ENCODE results near the gene HOXA9.

HOXA9 gene

DNA sequence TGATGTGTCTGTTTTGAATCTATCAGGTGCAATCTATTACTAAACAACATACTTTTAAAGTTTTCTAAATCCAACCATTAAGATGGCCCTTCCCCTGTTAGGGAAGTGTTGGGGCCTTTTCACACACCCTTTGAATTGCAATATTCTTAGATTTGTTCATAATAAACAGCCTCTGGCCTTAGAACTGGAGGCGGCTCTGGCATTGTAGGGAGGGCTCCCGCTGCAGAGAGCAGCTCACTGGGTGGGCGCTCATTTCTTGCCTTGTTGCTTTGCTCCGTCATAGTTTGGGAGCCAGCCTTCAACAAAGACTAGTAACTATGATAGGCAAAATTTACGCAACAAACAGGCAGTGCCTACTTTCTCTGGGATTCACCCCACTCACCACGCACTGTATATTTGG lies 13.0 kb upstream of the HOXA9 start (continued):
- TF ChIP-seq ZBTB20 (tag by site-specific recombination; IDR thresholded peaks at IDR 0.05) (no peak), PRDM1 (tag by site-specific recombination; IDR thresholded peaks at IDR 0.05) (no peak), ZNF530 (tag by site-specific recombination; IDR thresholded peaks at IDR 0.05; ENCODE audit: low read depth) (no peak), WT1 (tag by site-specific recombination; IDR thresholded peaks at IDR 0.05) (no peak), ZNF404 (tag by site-specific recombination; IDR thresholded peaks at IDR 0.05) (no peak), KLF7 (tag by site-specific recombination; IDR thresholded peaks at IDR 0.05; ENCODE audit: borderline replicate concordance) (no peak), ZNF350 (tag by site-specific recombination; IDR thresholded peaks at IDR 0.05) (no peak), ZNF394 (tag by site-specific recombination; IDR thresholded peaks at IDR 0.05; ENCODE audit: borderline replicate concordance) (no peak), KLF9 (tag by site-specific recombination; IDR thresholded peaks at IDR 0.05; ENCODE audit: low read depth) (no peak), ZNF324 (tag by site-specific recombination; IDR thresholded peaks at IDR 0.05) (no peak), TRIM28 (IDR thresholded peaks at IDR 0.05; ENCODE audit: borderline replicate concordance, low read length) (no peak)
- TF ChIP-seq, protein P1, sequence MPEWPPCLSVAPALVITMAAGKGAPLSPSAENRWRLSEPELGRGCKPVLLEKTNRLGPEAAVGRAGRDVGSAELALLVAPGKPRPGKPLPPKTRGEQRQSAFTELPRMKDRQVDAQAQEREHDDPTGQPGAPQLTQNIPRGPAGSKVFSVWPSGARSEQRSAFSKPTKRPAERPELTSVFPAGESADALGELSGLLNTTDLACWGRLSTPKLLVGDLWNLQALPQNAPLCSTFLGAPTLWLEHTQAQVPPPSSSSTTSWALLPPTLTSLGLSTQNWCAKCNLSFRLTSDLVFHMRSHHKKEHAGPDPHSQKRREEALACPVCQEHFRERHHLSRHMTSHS (tag by site-specific recombination; IDR thresholded peaks at IDR 0.05), result no peak
- TF ChIP-seq, protein P2, sequence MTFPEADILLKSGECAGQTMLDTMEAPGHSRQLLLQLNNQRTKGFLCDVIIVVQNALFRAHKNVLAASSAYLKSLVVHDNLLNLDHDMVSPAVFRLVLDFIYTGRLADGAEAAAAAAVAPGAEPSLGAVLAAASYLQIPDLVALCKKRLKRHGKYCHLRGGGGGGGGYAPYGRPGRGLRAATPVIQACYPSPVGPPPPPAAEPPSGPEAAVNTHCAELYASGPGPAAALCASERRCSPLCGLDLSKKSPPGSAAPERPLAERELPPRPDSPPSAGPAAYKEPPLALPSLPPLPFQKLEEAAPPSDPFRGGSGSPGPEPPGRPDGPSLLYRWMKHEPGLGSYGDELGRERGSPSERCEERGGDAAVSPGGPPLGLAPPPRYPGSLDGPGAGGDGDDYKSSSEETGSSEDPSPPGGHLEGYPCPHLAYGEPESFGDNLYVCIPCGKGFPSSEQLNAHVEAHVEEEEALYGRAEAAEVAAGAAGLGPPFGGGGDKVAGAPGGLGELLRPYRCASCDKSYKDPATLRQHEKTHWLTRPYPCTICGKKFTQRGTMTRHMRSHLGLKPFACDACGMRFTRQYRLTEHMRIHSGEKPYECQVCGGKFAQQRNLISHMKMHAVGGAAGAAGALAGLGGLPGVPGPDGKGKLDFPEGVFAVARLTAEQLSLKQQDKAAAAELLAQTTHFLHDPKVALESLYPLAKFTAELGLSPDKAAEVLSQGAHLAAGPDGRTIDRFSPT (tag by site-specific recombination; IDR thresholded peaks at IDR 0.05), result no peak

DNA sequence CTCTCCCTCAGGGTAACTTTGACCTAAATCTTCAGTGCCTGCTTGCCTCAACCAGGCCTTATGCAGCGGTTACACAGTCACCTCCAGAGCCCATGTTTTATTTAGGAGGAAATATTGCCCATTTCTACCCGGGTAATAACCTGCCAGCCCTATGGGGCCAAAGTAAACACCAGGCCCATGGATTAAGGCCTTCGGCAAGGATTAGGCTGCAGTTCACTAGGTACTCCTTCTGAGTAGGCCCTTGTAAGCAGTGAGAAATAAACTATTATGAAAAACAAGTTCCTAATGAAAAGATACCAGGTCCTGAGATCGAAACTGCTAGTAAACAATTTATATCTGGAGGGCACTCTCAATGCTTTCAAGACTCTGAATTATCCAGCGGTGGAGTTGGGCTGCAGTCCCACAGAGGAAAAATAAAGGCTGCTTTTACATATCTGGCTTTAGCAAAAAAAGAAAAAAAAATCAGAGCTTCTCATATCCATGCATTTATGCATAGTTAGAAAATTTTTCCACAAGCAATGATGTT lies 12.5 kb upstream of the HOXA9 start:
- Histone ChIP-seq H3K36me3 (ENCODE audit: control insufficient read depth in 2 of 2, insufficient read depth in 1 of 2, low read length in 2 of 2) (peaks cover 0 to 10% of the 10 kb centered on the region in 2 experiments; a peak in 2 of 3 replicates), H3K4me1 (ENCODE audit: control insufficient read depth, insufficient read depth, low read length) (peaks cover 35% of the 10 kb centered on the region)

More for the DNA sequence above, 12.5 kb upstream of the HOXA9 start:
- ChIA-PET CTCF (interaction anchor here (1.3 to 3.7 kb wide), 4 partner anchors 9 to 17 kb away, joined by 3 to 10 read pairs (median 6); no protein-coding TSS in a partner anchor), POLR2A (interaction anchor here (1.0 to 11.2 kb wide), 6 partner anchors 7 to 17 kb away, joined by 3 to 237 read pairs (median 14); partner anchors contain the start of genes HOXA11 and HOXA9)
- TF ChIP-seq PRDM1 (tag by site-specific recombination; IDR thresholded peaks at IDR 0.05) (0 out of 2 replicates have a peak, but pooled peaks have one; percentile 2), ZBTB8A (tag by site-specific recombination; IDR thresholded peaks at IDR 0.05) (peak; percentile 68), ZBTB17 (tag by site-specific recombination; IDR thresholded peaks at IDR 0.05) (peak; percentile 35; the same call in 1 of the 2 replicates), ZNF138 (tag by site-specific recombination; IDR thresholded peaks at IDR 0.05; ENCODE audit: borderline replicate concordance) (no peak), ZXDB (tag by site-specific recombination; IDR thresholded peaks at IDR 0.05) (0 out of 2 replicates have a peak, but pooled peaks have one; percentile 31)
- TF ChIP-seq, protein P3, sequence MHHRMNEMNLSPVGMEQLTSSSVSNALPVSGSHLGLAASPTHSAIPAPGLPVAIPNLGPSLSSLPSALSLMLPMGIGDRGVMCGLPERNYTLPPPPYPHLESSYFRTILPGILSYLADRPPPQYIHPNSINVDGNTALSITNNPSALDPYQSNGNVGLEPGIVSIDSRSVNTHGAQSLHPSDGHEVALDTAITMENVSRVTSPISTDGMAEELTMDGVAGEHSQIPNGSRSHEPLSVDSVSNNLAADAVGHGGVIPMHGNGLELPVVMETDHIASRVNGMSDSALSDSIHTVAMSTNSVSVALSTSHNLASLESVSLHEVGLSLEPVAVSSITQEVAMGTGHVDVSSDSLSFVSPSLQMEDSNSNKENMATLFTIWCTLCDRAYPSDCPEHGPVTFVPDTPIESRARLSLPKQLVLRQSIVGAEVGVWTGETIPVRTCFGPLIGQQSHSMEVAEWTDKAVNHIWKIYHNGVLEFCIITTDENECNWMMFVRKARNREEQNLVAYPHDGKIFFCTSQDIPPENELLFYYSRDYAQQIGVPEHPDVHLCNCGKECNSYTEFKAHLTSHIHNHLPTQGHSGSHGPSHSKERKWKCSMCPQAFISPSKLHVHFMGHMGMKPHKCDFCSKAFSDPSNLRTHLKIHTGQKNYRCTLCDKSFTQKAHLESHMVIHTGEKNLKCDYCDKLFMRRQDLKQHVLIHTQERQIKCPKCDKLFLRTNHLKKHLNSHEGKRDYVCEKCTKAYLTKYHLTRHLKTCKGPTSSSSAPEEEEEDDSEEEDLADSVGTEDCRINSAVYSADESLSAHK (tag by site-specific recombination; IDR thresholded peaks at IDR 0.05), result 0 out of 2 replicates have a peak, but pooled peaks have one; percentile 2
- TF ChIP-seq, protein P4, sequence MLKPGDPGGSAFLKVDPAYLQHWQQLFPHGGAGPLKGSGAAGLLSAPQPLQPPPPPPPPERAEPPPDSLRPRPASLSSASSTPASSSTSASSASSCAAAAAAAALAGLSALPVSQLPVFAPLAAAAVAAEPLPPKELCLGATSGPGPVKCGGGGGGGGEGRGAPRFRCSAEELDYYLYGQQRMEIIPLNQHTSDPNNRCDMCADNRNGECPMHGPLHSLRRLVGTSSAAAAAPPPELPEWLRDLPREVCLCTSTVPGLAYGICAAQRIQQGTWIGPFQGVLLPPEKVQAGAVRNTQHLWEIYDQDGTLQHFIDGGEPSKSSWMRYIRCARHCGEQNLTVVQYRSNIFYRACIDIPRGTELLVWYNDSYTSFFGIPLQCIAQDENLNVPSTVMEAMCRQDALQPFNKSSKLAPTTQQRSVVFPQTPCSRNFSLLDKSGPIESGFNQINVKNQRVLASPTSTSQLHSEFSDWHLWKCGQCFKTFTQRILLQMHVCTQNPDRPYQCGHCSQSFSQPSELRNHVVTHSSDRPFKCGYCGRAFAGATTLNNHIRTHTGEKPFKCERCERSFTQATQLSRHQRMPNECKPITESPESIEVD (tag by site-specific recombination; IDR thresholded peaks at IDR 0.05), result peak; percentile 34
- TF ChIP-seq, protein P5, sequence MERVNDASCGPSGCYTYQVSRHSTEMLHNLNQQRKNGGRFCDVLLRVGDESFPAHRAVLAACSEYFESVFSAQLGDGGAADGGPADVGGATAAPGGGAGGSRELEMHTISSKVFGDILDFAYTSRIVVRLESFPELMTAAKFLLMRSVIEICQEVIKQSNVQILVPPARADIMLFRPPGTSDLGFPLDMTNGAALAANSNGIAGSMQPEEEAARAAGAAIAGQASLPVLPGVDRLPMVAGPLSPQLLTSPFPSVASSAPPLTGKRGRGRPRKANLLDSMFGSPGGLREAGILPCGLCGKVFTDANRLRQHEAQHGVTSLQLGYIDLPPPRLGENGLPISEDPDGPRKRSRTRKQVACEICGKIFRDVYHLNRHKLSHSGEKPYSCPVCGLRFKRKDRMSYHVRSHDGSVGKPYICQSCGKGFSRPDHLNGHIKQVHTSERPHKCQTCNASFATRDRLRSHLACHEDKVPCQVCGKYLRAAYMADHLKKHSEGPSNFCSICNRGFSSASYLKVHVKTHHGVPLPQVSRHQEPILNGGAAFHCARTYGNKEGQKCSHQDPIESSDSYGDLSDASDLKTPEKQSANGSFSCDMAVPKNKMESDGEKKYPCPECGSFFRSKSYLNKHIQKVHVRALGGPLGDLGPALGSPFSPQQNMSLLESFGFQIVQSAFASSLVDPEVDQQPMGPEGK (tag by site-specific recombination; IDR thresholded peaks at IDR 0.05), result no peak
- Histone ChIP-seq H3K9me3 (ENCODE audit: control insufficient read depth, insufficient read depth, low read depth, low read length) (no peaks in the 10 kb centered on the region), H3K27ac (ENCODE audit: extremely low read depth, low read depth, low read length) (peak overlapping the region; percentile 99), H3K4me3 (ENCODE audit: low read depth, low read length) (peak overlapping the region; percentile 76)
